ENCODE results near the gene RHBDL1.
A peak's percentile ranks its signal among the peaks of the same experiment; 100 is the strongest.

RHBDL1 gene

GRCh38 chr16:708019-708418 is 32.5 kb downstream of the RHBDL1 start:
- no peak for DNase-seq

- DNase-seq, result no peak
These were observed 33.5 kb downstream of the RHBDL1 start for GRCh38 chr16:708959-709358.

GRCh38 chr16:709566-710499 is 34.4 kb downstream of the RHBDL1 start:
- DNase-seq, result peak; percentile 44

GRCh38 chr16:710500-711075 is 35.1 kb downstream of the RHBDL1 start:
- no peak for DNase-seq

- no peak for DNase-seq
These were observed 35.6 kb downstream of the RHBDL1 start for GRCh38 chr16:711084-711483.

- peak; percentile 59 for DNase-seq
These were observed 36.3 kb downstream of the RHBDL1 start for GRCh38 chr16:711548-712320.

GRCh38 chr16:712740-713250 is 37.3 kb downstream of the RHBDL1 start:
- DNase-seq, result peak; percentile 69

GRCh38 chr16:714079-714478 is 38.6 kb downstream of the RHBDL1 start:
- no peak for DNase-seq

GRCh38 chr16:714558-715476 is 39.3 kb downstream of the RHBDL1 start, which contains the start of gene METRN:
METRN (plus strand) TSS chr16:715118; CDS start chr16:715290, 172 bp downstream.
- peak; percentile 83 for DNase-seq

GRCh38 chr16:715477-716199 is 40.2 kb downstream of the RHBDL1 start:
- DNase-seq, result no peak

GRCh38 chr16:716200-716568 is 40.7 kb downstream of the RHBDL1 start:
- DNase-seq, result no peak

GRCh38 chr16:716768-717325 is 41.4 kb downstream of the RHBDL1 start:
- no peak for DNase-seq

- DNase-seq, result no peak
These were observed 42.2 kb downstream of the RHBDL1 start for GRCh38 chr16:717450-718245.

- DNase-seq, result no peak
These were observed 42.9 kb downstream of the RHBDL1 start for GRCh38 chr16:718389-718788.

- DNase-seq, result no peak
These were observed 43.5 kb downstream of the RHBDL1 start for GRCh38 chr16:718922-719321.

- peak; percentile 60 for DNase-seq
These were observed 44.5 kb downstream of the RHBDL1 start for GRCh38 chr16:719815-720446.

- DNase-seq, result peak; percentile 69
These were observed 45.0 kb downstream of the RHBDL1 start for GRCh38 chr16:720447-720989.

- peak; percentile 88 for DNase-seq
These were observed 45.7 kb downstream of the RHBDL1 start, which contains the start of gene ANTKMT for GRCh38 chr16:720990-721764. ANTKMT (plus strand) TSS chr16:721146; CDS start chr16:721275, 129 bp downstream.
